Measurements from ENCODE around the gene IQCH. TPM values are rescaled to one million over a fixed set of nuclear protein-coding genes. Genes with fewer than 3 reads are reported as not detected.

Gene IQCH
- total and polyA plus RNA-seq, 2 experiments from 2014 or later = 1.7 to 4.6 TPM

- no peak for ATAC-seq
- no peaks in the 10 kb centered on the region for H3K27me3 ChIP-seq (ENCODE audit: insufficient read depth)
- no peak for DNase-seq (ENCODE audit: low spot score)
- H3F3A ChIP-seq (replicated peaks; ENCODE audit: low read depth) = no peaks in the 10 kb centered on the region
- H3K4me1 ChIP-seq (ENCODE audit: insufficient read depth) = peaks cover 26% of the 10 kb centered on the region
- no peak overlapping the region for H3K4me3 ChIP-seq
- TF ChIP-seq CREB1 (CRISPR knock-in tag; IDR thresholded peaks at IDR 0.05; ENCODE audit: low read depth) = no peak
- TF ChIP-seq REST (IDR thresholded peaks at IDR 0.05; ENCODE audit: unreplicated experiment) = no peak
- TF ChIP-seq ZNF114 (CRISPR knock-in tag; IDR thresholded peaks at IDR 0.05) = no peak
- no peak for TF ChIP-seq POLR2AphosphoS5 (IDR thresholded peaks at IDR 0.05; ENCODE audit: low read depth)
- no peak for TF ChIP-seq STAT1 (IDR thresholded peaks at IDR 0.05; ENCODE audit: unreplicated experiment)
- no peak for TF ChIP-seq EZH2phosphoT487 (IDR thresholded peaks at IDR 0.05; ENCODE audit: unreplicated experiment)
- no peak for TF ChIP-seq JUNB (IDR thresholded peaks at IDR 0.05; ENCODE audit: unreplicated experiment)
- no peak for TF ChIP-seq ETS1 (IDR thresholded peaks at IDR 0.05)
- no peak for TF ChIP-seq EZH2 (IDR thresholded peaks at IDR 0.05; ENCODE audit: low read depth, unreplicated experiment)
- TF ChIP-seq NANOG (IDR thresholded peaks at IDR 0.05; ENCODE audit: borderline replicate concordance) = no peak
- TF ChIP-seq ZNF462 (CRISPR knock-in tag; IDR thresholded peaks at IDR 0.05) = no peak
- TF ChIP-seq ZNF331 (CRISPR knock-in tag; IDR thresholded peaks at IDR 0.05; ENCODE audit: low read depth) = no peak
- TF ChIP-seq, protein P1, sequence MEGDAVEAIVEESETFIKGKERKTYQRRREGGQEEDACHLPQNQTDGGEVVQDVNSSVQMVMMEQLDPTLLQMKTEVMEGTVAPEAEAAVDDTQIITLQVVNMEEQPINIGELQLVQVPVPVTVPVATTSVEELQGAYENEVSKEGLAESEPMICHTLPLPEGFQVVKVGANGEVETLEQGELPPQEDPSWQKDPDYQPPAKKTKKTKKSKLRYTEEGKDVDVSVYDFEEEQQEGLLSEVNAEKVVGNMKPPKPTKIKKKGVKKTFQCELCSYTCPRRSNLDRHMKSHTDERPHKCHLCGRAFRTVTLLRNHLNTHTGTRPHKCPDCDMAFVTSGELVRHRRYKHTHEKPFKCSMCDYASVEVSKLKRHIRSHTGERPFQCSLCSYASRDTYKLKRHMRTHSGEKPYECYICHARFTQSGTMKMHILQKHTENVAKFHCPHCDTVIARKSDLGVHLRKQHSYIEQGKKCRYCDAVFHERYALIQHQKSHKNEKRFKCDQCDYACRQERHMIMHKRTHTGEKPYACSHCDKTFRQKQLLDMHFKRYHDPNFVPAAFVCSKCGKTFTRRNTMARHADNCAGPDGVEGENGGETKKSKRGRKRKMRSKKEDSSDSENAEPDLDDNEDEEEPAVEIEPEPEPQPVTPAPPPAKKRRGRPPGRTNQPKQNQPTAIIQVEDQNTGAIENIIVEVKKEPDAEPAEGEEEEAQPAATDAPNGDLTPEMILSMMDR (conservative IDR thresholded peaks at IDR 0.05; ENCODE audit: low read depth in 2 of 2) = no peak
- H4K20me1 ChIP-seq (replicated peaks; ENCODE audit: insufficient read depth) = no peaks in the 10 kb centered on the region
- no peaks in the 10 kb centered on the region for H3K27me3 Mint-ChIP-seq (ENCODE audit: insufficient read depth, low read depth, poor library complexity)
- no peak overlapping the region for H2AFZ ChIP-seq
- no peak overlapping the region for H3K4me3 Mint-ChIP-seq
- H3K9me2 ChIP-seq (ENCODE audit: insufficient read depth) = no peaks in the 10 kb centered on the region
- H3K79me2 ChIP-seq (replicated peaks; ENCODE audit: insufficient read depth) = 0 out of 2 replicates have a peak, but pooled peaks cover 4% of the 10 kb centered on the region
- peaks cover 23% of the 10 kb centered on the region for H3K4me1 Mint-ChIP-seq
- H3K9me3 Mint-ChIP-seq = no peaks in the 10 kb centered on the region
- H3K36me3 ChIP-seq (ENCODE audit: insufficient read depth) = no peaks in the 10 kb centered on the region; the same call in 1 of the 2 replicates
- H3K4me2 ChIP-seq = no peak overlapping the region
- peaks cover 5% of the 10 kb centered on the region; the same call in 2 of the 3 replicates for H3K36me3 Mint-ChIP-seq (ENCODE audit: low read depth)
- no peak overlapping the region for H3K27ac ChIP-seq (ENCODE audit: low read depth)
- H3K27ac Mint-ChIP-seq = no peak overlapping the region
Measured at GRCh38 chr15:67550522-67550921, 295.9 kb downstream of the IQCH start.
